Loucy (cell line): ENCODE data around the gene SKOR1.

ENCODE experiments used
- H2AFZ ChIP-seq: fragments of 200-600 bp; sonication (generic); 2 replicates; pipeline ENCODE4 v1.6.0; 2016; ENCODE audit warnings: antibody characterized with exemption, mild to moderate bottlenecking, low read length, moderate library complexity
- H3F3A ChIP-seq: fragments of 200-600 bp; 2 replicates; pipeline ENCODE4 v1.6.0; 2016; ENCODE audit warnings: antibody characterized with exemption, low read depth, mild to moderate bottlenecking
- H3K27me3 ChIP-seq: fragments of 200-600 bp; sonication (generic); 2 replicates; pipeline ENCODE4 v1.6.1; 2014; ENCODE audit warnings: low read length, mild to moderate bottlenecking; ENCODE audit not compliant: insufficient read depth, poor library complexity, severe bottlenecking
- H3K36me3 ChIP-seq: fragments of 200-600 bp; sonication (generic); 2 replicates; pipeline ENCODE4 v1.6.1; 2016; ENCODE audit warnings: low read length; ENCODE audit not compliant: insufficient read depth
- H3K4me1 ChIP-seq: fragments of 200-600 bp; sonication (generic); 2 replicates; pipeline ENCODE4 v1.5.1; 2014; ENCODE audit warnings: low read length, mild to moderate bottlenecking; ENCODE audit not compliant: insufficient read depth, poor library complexity, severe bottlenecking
- H3K4me2 ChIP-seq: fragments of 200-600 bp; sonication (generic); 2 replicates; pipeline ENCODE4 v1.6.0; 2014; ENCODE audit warnings: antibody characterized with exemption, low read length, low read depth, mild to moderate bottlenecking; ENCODE audit not compliant: poor library complexity, severe bottlenecking
- H3K4me3 ChIP-seq: fragments of 200-600 bp; sonication (generic); 2 replicates; pipeline ENCODE4 v1.5.1; 2014; ENCODE audit warnings: low read length, mild to moderate bottlenecking, mixed read lengths; ENCODE audit not compliant: poor library complexity, severe bottlenecking
- H3K79me2 ChIP-seq: fragments of 200-600 bp; sonication (generic); 2 replicates; pipeline ENCODE4 v1.6.1; 2014; ENCODE audit warnings: low read length; ENCODE audit not compliant: insufficient read depth
- H3K9ac ChIP-seq: fragments of 200-600 bp; sonication (generic); 2 replicates; pipeline ENCODE4 v1.6.0; 2014; ENCODE audit warnings: mild to moderate bottlenecking, low read depth, low read length, moderate library complexity; ENCODE audit not compliant: poor library complexity, severe bottlenecking
- H3K9me2 ChIP-seq: fragments of 200-600 bp; sonication (generic); replicated peaks from 2 replicates; pipeline ENCODE4 v1.6.1; 2016; ENCODE audit warnings: low read depth, low read length, mixed read lengths
- H3K9me3 ChIP-seq: fragments of 200-600 bp; sonication (generic); 2 replicates; pipeline ENCODE4 v1.6.1; 2014; ENCODE audit warnings: mild to moderate bottlenecking, antibody characterized with exemption, low read length, low read depth; ENCODE audit not compliant: insufficient read depth
- H4K20me1 ChIP-seq: fragments of 200-600 bp; sonication (generic); 2 replicates; pipeline ENCODE4 v1.6.0; 2014; ENCODE audit warnings: antibody characterized with exemption, low read length, mild to moderate bottlenecking; ENCODE audit not compliant: insufficient read depth, poor library complexity, severe bottlenecking
- EZH2phosphoT487 ChIP-seq: fragments of 200-600 bp; IDR thresholded peaks from 2 replicates; pipeline ENCODE4 v1.6.1; 2018; ENCODE audit warnings: antibody characterized with exemption, mild to moderate bottlenecking, moderate library complexity, borderline replicate concordance
- TF ChIP-seq, protein P1 (sequence below): fragments of 200-600 bp; sonication (generic); conservative IDR thresholded peaks from 2 replicates; pipeline ENCODE4 v1.5.1; 2014; ENCODE audit warnings: mild to moderate bottlenecking, antibody characterized with exemption, low read length

SKOR1 gene

DNA sequence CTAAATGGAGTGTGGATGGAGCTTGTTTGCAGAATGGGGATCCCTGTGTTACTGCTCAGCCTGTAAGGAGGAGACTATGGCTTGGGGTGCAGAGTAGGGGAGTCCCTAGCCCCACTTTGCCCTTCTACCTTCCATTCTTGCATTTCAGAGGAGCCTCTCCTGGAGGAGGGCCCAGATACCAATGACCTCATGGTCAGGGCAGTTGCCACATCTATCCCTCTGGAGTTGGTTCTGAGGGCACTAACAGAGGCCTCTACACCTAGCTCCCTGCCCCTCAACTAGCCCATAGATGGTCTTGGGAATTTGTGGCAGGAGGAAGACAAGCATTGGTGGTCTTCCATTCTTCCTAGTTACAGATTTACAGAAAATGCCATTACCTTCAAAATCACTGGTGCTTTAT, 6.1 kb downstream of the SKOR1 start:
- peaks cover 25% of the 10 kb centered on the region for H3K4me1 ChIP-seq
- H3K9ac ChIP-seq, result no peak overlapping the region
- H3K4me2 ChIP-seq, result no peak overlapping the region
- no peaks in the 10 kb centered on the region for H3F3A ChIP-seq
- no peaks in the 10 kb centered on the region for H3K36me3 ChIP-seq
- H3K27me3 ChIP-seq, result no peaks in the 10 kb centered on the region
- no peaks in the 10 kb centered on the region for H3K79me2 ChIP-seq
- H4K20me1 ChIP-seq, result no peaks in the 10 kb centered on the region
- no peak overlapping the region for H2AFZ ChIP-seq
- H3K4me3 ChIP-seq, result no peak overlapping the region
- no peaks in the 10 kb centered on the region for H3K9me2 ChIP-seq
- H3K9me3 ChIP-seq, result no peaks in the 10 kb centered on the region
- TF ChIP-seq EZH2phosphoT487, result no peak
- TF ChIP-seq, protein P1, sequence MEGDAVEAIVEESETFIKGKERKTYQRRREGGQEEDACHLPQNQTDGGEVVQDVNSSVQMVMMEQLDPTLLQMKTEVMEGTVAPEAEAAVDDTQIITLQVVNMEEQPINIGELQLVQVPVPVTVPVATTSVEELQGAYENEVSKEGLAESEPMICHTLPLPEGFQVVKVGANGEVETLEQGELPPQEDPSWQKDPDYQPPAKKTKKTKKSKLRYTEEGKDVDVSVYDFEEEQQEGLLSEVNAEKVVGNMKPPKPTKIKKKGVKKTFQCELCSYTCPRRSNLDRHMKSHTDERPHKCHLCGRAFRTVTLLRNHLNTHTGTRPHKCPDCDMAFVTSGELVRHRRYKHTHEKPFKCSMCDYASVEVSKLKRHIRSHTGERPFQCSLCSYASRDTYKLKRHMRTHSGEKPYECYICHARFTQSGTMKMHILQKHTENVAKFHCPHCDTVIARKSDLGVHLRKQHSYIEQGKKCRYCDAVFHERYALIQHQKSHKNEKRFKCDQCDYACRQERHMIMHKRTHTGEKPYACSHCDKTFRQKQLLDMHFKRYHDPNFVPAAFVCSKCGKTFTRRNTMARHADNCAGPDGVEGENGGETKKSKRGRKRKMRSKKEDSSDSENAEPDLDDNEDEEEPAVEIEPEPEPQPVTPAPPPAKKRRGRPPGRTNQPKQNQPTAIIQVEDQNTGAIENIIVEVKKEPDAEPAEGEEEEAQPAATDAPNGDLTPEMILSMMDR, result no peak

DNA sequence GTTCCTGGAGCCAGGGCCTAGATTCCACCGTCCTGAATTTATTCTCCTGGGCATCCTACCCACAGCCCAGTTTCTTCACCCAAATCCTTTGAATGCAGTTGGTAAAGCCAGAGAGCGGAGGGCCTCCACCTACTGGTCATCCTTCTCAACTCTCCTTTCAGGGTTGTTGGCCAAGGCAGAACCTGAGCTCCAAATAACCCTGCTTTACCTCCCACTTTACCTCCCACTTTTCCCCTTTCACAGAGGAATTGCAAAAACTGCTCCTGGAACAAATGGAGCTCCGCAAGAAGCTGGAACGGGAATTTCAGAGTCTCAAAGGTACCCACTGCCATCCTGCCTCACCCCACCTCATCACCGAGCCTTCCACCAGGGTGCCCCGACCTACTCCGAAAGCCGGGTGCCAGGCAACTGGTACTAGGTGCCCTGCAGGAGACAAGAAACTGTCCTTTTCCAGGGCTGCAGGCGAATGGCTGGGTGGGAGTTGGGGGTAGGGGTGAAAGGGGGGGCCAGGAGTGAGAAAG, 6.8 kb downstream of the SKOR1 start:
- Histone ChIP-seq H3K79me2 (no peaks in the 10 kb centered on the region), H3K4me2 (no peak overlapping the region), H3F3A (no peaks in the 10 kb centered on the region), H3K27me3 (no peaks in the 10 kb centered on the region), H3K4me1 (peaks cover 30% of the 10 kb centered on the region), H4K20me1 (no peaks in the 10 kb centered on the region), H3K9ac (no peak overlapping the region), H3K9me2 (no peaks in the 10 kb centered on the region), H3K4me3 (no peak overlapping the region), H3K36me3 (no peaks in the 10 kb centered on the region), H2AFZ (no peak overlapping the region), H3K9me3 (no peaks in the 10 kb centered on the region)
- no peak for TF ChIP-seq EZH2phosphoT487
- TF ChIP-seq, protein P1, result peak; percentile 71

DNA sequence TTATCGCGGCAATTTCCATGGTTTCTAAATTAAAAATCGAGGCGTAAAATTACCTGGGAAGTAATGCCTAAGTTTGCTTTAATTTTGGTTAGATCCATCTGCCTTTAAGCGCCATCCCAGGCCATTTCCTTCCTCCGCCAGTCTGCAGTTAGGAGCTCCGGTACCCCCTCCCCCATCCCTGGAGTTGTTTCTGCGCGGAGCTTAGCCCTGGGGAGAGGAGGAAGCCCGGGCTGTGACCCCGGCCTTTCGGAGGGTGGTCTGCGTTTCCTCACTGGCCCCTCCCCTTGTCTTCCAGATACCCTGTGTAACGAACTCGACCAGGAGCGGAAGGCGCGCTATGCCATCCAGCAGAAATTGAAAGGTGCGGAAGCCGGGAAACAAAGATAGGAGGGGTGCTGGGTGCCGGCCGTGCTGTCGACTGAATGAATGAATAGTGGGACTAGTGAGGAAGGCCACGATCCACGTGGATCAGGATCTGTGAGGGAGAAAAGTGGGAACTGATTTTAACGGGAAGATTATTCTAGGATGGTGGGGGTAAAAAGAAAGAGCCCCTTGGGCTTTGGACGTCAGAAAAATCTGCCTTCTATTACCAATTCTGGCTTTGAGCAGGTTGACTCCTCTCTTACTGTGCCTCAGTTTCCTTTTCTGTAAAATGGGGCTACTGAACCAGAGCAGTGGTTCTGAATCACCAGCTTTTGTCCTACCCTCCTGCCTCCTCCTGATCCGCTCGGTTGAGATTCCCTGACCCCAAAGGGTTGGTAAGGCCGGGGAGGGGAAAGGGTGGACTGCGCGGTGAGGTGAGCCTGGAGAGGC, 7.8 kb downstream of the SKOR1 start:
- no peaks in the 10 kb centered on the region for H3K9me2 ChIP-seq
- TF ChIP-seq EZH2phosphoT487, result no peak
- TF ChIP-seq, protein P1, result no peak
- H3K4me2 ChIP-seq, result peak overlapping the region; percentile 75
- H3F3A ChIP-seq, result no peaks in the 10 kb centered on the region
- H3K79me2 ChIP-seq, result no peaks in the 10 kb centered on the region
- H3K36me3 ChIP-seq, result no peaks in the 10 kb centered on the region
- no peak overlapping the region for H2AFZ ChIP-seq
- H3K9me3 ChIP-seq, result no peaks in the 10 kb centered on the region
- H3K9ac ChIP-seq, result peak overlapping the region; percentile 77
- peaks cover 36% of the 10 kb centered on the region for H3K4me1 ChIP-seq
- H3K27me3 ChIP-seq, result no peaks in the 10 kb centered on the region
- no peaks in the 10 kb centered on the region for H4K20me1 ChIP-seq
- H3K4me3 ChIP-seq, result peak overlapping the region; percentile 78
